Lower leg skin (tissue), 4 donors: ENCODE measurements around the gene MCM10. TPM values are rescaled to one million over a fixed set of nuclear protein-coding genes. Genes with fewer than 3 reads are reported as not detected.
A peak's percentile ranks its signal among the peaks of the same experiment; 100 is the strongest.

Source experiments
- DNase-seq, 2 donors: peaks; one replicate each; pipeline ENCODE4 v3.0.0-alpha.2; 2019; ENCODE audit warnings: low spot score in 2 of 2
- H3K4me3 ChIP-seq: fragments of 200-600 bp; sonication (generic); 2 replicates; pipeline ENCODE4 v1.5.1; 2017; ENCODE audit warnings: mild to moderate bottlenecking, low read depth; ENCODE audit not compliant: poor library complexity, severe bottlenecking
- CTCF ChIP-seq, 3 donors: fragments of 450-650 bp; IDR thresholded peaks; one replicate each; pipeline ENCODE4 v1.5.1; 2016; ENCODE audit warnings: antibody characterized with exemption in 3 of 3, mild to moderate bottlenecking in 3 of 3, moderate library complexity in 2 of 3
- POLR2A ChIP-seq, 2 donors: fragments of 450-650 bp; IDR thresholded peaks; one replicate each; pipeline ENCODE4 v1.6.1; 2016 to 2017; ENCODE audit warnings: antibody characterized with exemption in 2 of 2, mild to moderate bottlenecking in 1 of 2, moderate library complexity in 1 of 2
- WGBS, 2 donors: methylation state at CpG; one replicate each; pipeline ENCODE4 v1.1.5; 2018; 5-methylcytosine and 5-hydroxymethylcytosine counted together
- intact Hi-C: fragments of 100-400 bp; cut with DNase I; formaldehyde crosslinking; loops from one replicate; pipeline ENCODE4 v1.15.0; 2023; ENCODE audit warnings: low total_unique reads
- total RNA-seq, 4 donors: library from RNA; depleted of rRNA; stranded (reverse); fragments of >200 nt; gene quantifications; one replicate each; pipeline ENCODE4 v1.1.0, GENCODE V29; 2016

Gene MCM10
- total RNA-seq, 4 donors from 2014 or later = 0.08 to 1.5 (median 0.38) TPM

- intact Hi-C loops = no loop called here
- peak in 1 of 2 donors; percentile 31 for DNase-seq
- no peak for TF ChIP-seq POLR2A (IDR thresholded peaks at IDR 0.05)
- no peak for TF ChIP-seq CTCF (IDR thresholded peaks at IDR 0.05)
- 75 to 77% methylated on average over 5 of the region's 5 CpGs for WGBS, 2 donors
- no peak overlapping the region for H3K4me3 ChIP-seq
Measured at GRCh38 chr10:13206546-13207443, 45.4 kb downstream of the MCM10 start.

- WGBS, 2 donors = 90 to 92% methylated on average over 7 of the region's 7 CpGs
- TF ChIP-seq POLR2A (IDR thresholded peaks at IDR 0.05) = no peak
- no peak for TF ChIP-seq CTCF (IDR thresholded peaks at IDR 0.05)
- no peak for DNase-seq
- no peak overlapping the region for H3K4me3 ChIP-seq
- intact Hi-C loops = no loop called here
Measured at GRCh38 chr10:13213163-13213562, 51.8 kb downstream of the MCM10 start.

- intact Hi-C loops = no loop called here
Measured at GRCh38 chr10:13218878-13219277, 57.5 kb downstream of the MCM10 start.

GRCh38 chr10:13219685-13220670 lies 58.6 kb downstream of the MCM10 start:
- peak in 1 of 2 donors; percentile 52 for DNase-seq
- no peak overlapping the region for H3K4me3 ChIP-seq
- 60% methylated on average over 12 of the region's 12 CpGs for WGBS, 2 donors
- intact Hi-C loops = no loop called here
- TF ChIP-seq CTCF (IDR thresholded peaks at IDR 0.05) (no peak), POLR2A (IDR thresholded peaks at IDR 0.05) (no peak)

More at GRCh38 chr10:13218878-13219277, 57.5 kb downstream of the MCM10 start:
- DNase-seq = peak in 1 of 2 donors; percentile 53
- 94% methylated on average over 4 of the region's 4 CpGs for WGBS, 2 donors
- TF ChIP-seq CTCF (IDR thresholded peaks at IDR 0.05) (no peak), POLR2A (IDR thresholded peaks at IDR 0.05) (no peak)
- no peak overlapping the region for H3K4me3 ChIP-seq

- intact Hi-C loops = no loop called here
- WGBS, 2 donors = 85 to 93% methylated on average over 8 of the region's 8 CpGs
- no peak for DNase-seq
- H3K4me3 ChIP-seq = no peak overlapping the region
- TF ChIP-seq CTCF (IDR thresholded peaks at IDR 0.05) = no peak
- TF ChIP-seq POLR2A (IDR thresholded peaks at IDR 0.05) = no peak
Measured at GRCh38 chr10:13221572-13221971, 60.2 kb downstream of the MCM10 start.
